OCI-LY7 (cell line): Measurements from ENCODE around the gene THEMIS. TPM values are rescaled to one million over a fixed set of nuclear protein-coding genes. Genes with fewer than 3 reads are reported as not detected.
A peak's percentile ranks its signal among the peaks of the same experiment; 100 is the strongest.

Experiments
- BruUV-seq: library from RNA; stranded (reverse); fragments of 400-500 nt; replicated peaks from 2 replicates; lab custom pipeline; 2021; lab: Mats Ljungman, UMichigan
- CTCF ChIA-PET: fragments of 300-600 bp; sonication (Branson Sonifier 250); formaldehyde crosslinking; loops from one replicate; lab custom pipeline; 2022; ENCODE audit warnings: antibody characterized with exemption; ENCODE audit not compliant: unreplicated experiment; lab: Charles Lee
- POLR2A ChIA-PET: fragments of 300-600 bp; sonication (Branson Sonifier 250); formaldehyde crosslinking; loops from one replicate; lab custom pipeline; 2022; ENCODE audit warnings: antibody characterized with exemption; lab: Charles Lee
- DNase-seq: peaks from one replicate; pipeline ENCODE4 v3.0.0-alpha.2; 2015; ENCODE audit warnings: low spot score
- H2AFZ ChIP-seq: fragments of 200-600 bp; sonication (generic), shearing (Covaris generic); 2 replicates; pipeline ENCODE4 v1.6.1; 2014; ENCODE audit warnings: mild to moderate bottlenecking, antibody characterized with exemption, low read length, moderate library complexity
- H3K27ac ChIP-seq: fragments of 200-600 bp; sonication (generic); 2 replicates; pipeline ENCODE4 v1.5.1; 2014; ENCODE audit warnings: mixed run types, low read depth, mild to moderate bottlenecking, moderate library complexity, low read length, inconsistent platforms; ENCODE audit not compliant: poor library complexity, severe bottlenecking
- H3K36me3 ChIP-seq: fragments of 200-600 bp; sonication (generic); 2 replicates; pipeline ENCODE4 v1.6.1; 2014; ENCODE audit warnings: mild to moderate bottlenecking, antibody characterized with exemption, low read length, moderate library complexity, mixed read lengths; ENCODE audit not compliant: insufficient read depth
- H3K4me1 ChIP-seq: fragments of 200-600 bp; sonication (generic); 2 replicates; pipeline ENCODE4 v1.5.1; 2014; ENCODE audit warnings: mild to moderate bottlenecking, low read length; ENCODE audit not compliant: insufficient read depth, poor library complexity, severe bottlenecking
- H3K4me2 ChIP-seq: fragments of 200-600 bp; sonication (generic); 2 replicates; pipeline ENCODE4 v1.6.1; 2014; ENCODE audit warnings: mild to moderate bottlenecking, low read length
- H3K4me3 ChIP-seq: fragments of 200-600 bp; sonication (generic); 2 replicates; pipeline ENCODE4 v1.5.1; 2014; ENCODE audit warnings: mild to moderate bottlenecking, low read depth, low read length; ENCODE audit not compliant: poor library complexity, severe bottlenecking
- H3K79me2 ChIP-seq: fragments of 200-600 bp; sonication (generic); 2 replicates; pipeline ENCODE4 v1.6.1; 2016; ENCODE audit warnings: low read depth, mild to moderate bottlenecking, low read length, moderate library complexity, mixed read lengths; ENCODE audit not compliant: insufficient read depth
- H3K9me2 ChIP-seq: fragments of 200-600 bp; sonication (generic); 2 replicates; pipeline ENCODE4 v1.6.1; 2016; ENCODE audit warnings: mild to moderate bottlenecking, low read length, mixed read lengths; ENCODE audit not compliant: insufficient read depth
- H3K9me3 ChIP-seq: fragments of 200-600 bp; sonication (generic); 2 replicates; pipeline ENCODE4 v1.6.1; 2014; ENCODE audit warnings: mild to moderate bottlenecking, mixed run types, low read length, mixed read lengths
- H4K20me1 ChIP-seq: fragments of 200-600 bp; sonication (generic); 2 replicates; pipeline ENCODE4 v1.6.1; 2014; ENCODE audit warnings: mild to moderate bottlenecking, antibody characterized with exemption, low read length, moderate library complexity, mixed read lengths; ENCODE audit not compliant: insufficient read depth
- CTCF ChIP-seq: fragments of 200-600 bp; sonication (generic); conservative IDR thresholded peaks from 2 replicates; pipeline ENCODE4 v1.5.1; 2014; ENCODE audit warnings: mild to moderate bottlenecking, antibody characterized with exemption, low read length, moderate library complexity, mixed read lengths
- EZH2phosphoT487 ChIP-seq: fragments of 200-600 bp; sonication (generic); IDR thresholded peaks from 2 replicates; pipeline ENCODE4 v1.6.1; 2018; ENCODE audit warnings: low read depth, borderline replicate concordance, mild to moderate bottlenecking, mixed run types, antibody characterized with exemption, low read length, moderate library complexity, mixed read lengths
- intact Hi-C: fragments of 100-400 bp; cut with micrococcal nuclease; formaldehyde crosslinking; loops from one replicate; pipeline ENCODE4 v1.10.0; 2022; ENCODE audit not compliant: unreplicated experiment
- total RNA-seq, 2 experiments: library from RNA; depleted of rRNA in 1 of 2; stranded (reverse); fragments of >200 nt in 1 of 2; shearing (Covaris generic) in 1 of 2; gene quantifications; 2 replicates each; pipeline ENCODE4 v1.2.3, GENCODE V29; 2014 to 2022

Gene THEMIS
- total RNA-seq, 2 experiments from 2014 or later, result not detected

- no peak for TF ChIP-seq CTCF
- no peak for TF ChIP-seq EZH2phosphoT487
- no peaks in the 10 kb centered on the region for H3K9me2 ChIP-seq
- H3K79me2 ChIP-seq, result no peaks in the 10 kb centered on the region
- no TSS peak for BruUV-seq
- peaks cover 4% of the 10 kb centered on the region for H3K4me1 ChIP-seq
- H3K9me3 ChIP-seq, result no peaks in the 10 kb centered on the region
- no peaks in the 10 kb centered on the region for H4K20me1 ChIP-seq
- no peak overlapping the region for H2AFZ ChIP-seq
- CTCF ChIA-PET, result no interaction called here
- POLR2A ChIA-PET, result interaction anchor here (1.2 kb wide), 1 partner anchor 18 kb away, joined by 3 read pairs; no protein-coding TSS in a partner anchor
- no peaks in the 10 kb centered on the region for H3K36me3 ChIP-seq
- DNase-seq, result no peak
- no peak overlapping the region for H3K4me3 ChIP-seq
- H3K27ac ChIP-seq, result no peak overlapping the region
- intact Hi-C loops, result loop anchor here (5.0 kb wide), 2 partner anchors 590 to 995 kb away; no protein-coding TSS in a partner anchor
- H3K4me2 ChIP-seq, result no peak overlapping the region
Observed at GRCh38 chr6:127737768-127738167, 163.1 kb downstream of the THEMIS start.

- Histone ChIP-seq H4K20me1 (no peaks in the 10 kb centered on the region), H3K27ac (no peak overlapping the region), H3K4me1 (peaks cover 4% of the 10 kb centered on the region), H3K4me2 (no peak overlapping the region), H3K4me3 (no peak overlapping the region), H3K36me3 (no peaks in the 10 kb centered on the region), H2AFZ (no peak overlapping the region), H3K9me2 (no peaks in the 10 kb centered on the region), H3K9me3 (no peaks in the 10 kb centered on the region), H3K79me2 (no peaks in the 10 kb centered on the region)
- DNase-seq, result peak; percentile 53
- CTCF ChIA-PET, result no interaction called here
- no TSS peak for BruUV-seq
- no peak for TF ChIP-seq EZH2phosphoT487
- peak; percentile 85 for TF ChIP-seq CTCF
- POLR2A ChIA-PET, result interaction anchor here (1.2 kb wide), 1 partner anchor 17 kb away, joined by 3 read pairs; no protein-coding TSS in a partner anchor
- intact Hi-C loops, result loop anchor here (5.0 kb wide), 2 partner anchors 590 to 995 kb away; no protein-coding TSS in a partner anchor
Observed at GRCh38 chr6:127737009-127737486, 163.8 kb downstream of the THEMIS start.

- H3K27ac ChIP-seq, result no peak overlapping the region
- TF ChIP-seq CTCF, result no peak
- no peak for TF ChIP-seq EZH2phosphoT487
- BruUV-seq, result no TSS peak
- H3K4me1 ChIP-seq, result peaks cover 4% of the 10 kb centered on the region
- no peaks in the 10 kb centered on the region for H3K9me2 ChIP-seq
- no peaks in the 10 kb centered on the region for H3K9me3 ChIP-seq
- no peak for DNase-seq
- intact Hi-C loops, result no loop called here
- ChIA-PET POLR2A (interaction anchor here (1.7 kb wide), 1 partner anchor 8 kb away, joined by 4 read pairs; no protein-coding TSS in a partner anchor), CTCF (no interaction called here)
- no peak overlapping the region for H3K4me2 ChIP-seq
- no peaks in the 10 kb centered on the region for H3K79me2 ChIP-seq
- no peaks in the 10 kb centered on the region for H4K20me1 ChIP-seq
- no peaks in the 10 kb centered on the region for H3K36me3 ChIP-seq
- no peak overlapping the region for H3K4me3 ChIP-seq
- no peak overlapping the region for H2AFZ ChIP-seq
Observed at GRCh38 chr6:127732927-127733326, 167.9 kb downstream of the THEMIS start.
